HCT116 (cell line): ENCODE data around the gene CRELD2. TPM values are rescaled to one million over a fixed set of nuclear protein-coding genes. Genes with fewer than 3 reads are reported as not detected.

Source experiments
- ATAC-seq: fragments of 200-7000 bp; cut with Tn5 transposase; 2 replicates; pipeline ENCODE4 v1.9.1; 2020; ENCODE audit warnings: mild to moderate bottlenecking, moderate library complexity
- BruUV-seq: library from RNA; stranded (reverse); fragments of 400-500 nt; replicated peaks from 2 replicates; lab custom pipeline; 2021; lab: Mats Ljungman, UMichigan
- CTCF ChIA-PET: fragments of 300-600 bp; sonication (Branson Sonifier 250); formaldehyde crosslinking; loops from one replicate; lab custom pipeline; 2021; ENCODE audit warnings: antibody characterized with exemption; lab: Charles Lee
- POLR2A ChIA-PET: fragments of 300-600, 350-600 bp; sonication (Branson Sonifier 250); formaldehyde crosslinking; loops from one replicate; lab custom pipeline; 2021; ENCODE audit warnings: antibody characterized with exemption; lab: Charles Lee
- RAD21 ChIA-PET, 2 experiments: fragments of 300-600 bp; sonication (Branson Sonifier 250); formaldehyde crosslinking; loops; one replicate each; lab custom pipeline; 2023; ENCODE audit warnings: low total read pairs in 2 of 2; ENCODE audit not compliant: uncharacterized antibody in 2 of 2, unreplicated experiment in 2 of 2, low non-redundant PET in 1 of 2; lab: Charles Lee
- DNase-seq: peaks from one replicate; pipeline ENCODE4 v3.0.0-alpha.2; 2010; ENCODE audit warnings: low read depth, low spot score
- H2AFZ ChIP-seq: fragments of 200-600 bp; shearing (Covaris generic), sonication (generic); 2 replicates; pipeline ENCODE4 v1.6.1; 2017; ENCODE audit warnings: low read depth, mixed run types, mixed read lengths, antibody characterized with exemption, low read length; ENCODE audit not compliant: poor library complexity, severe bottlenecking
- H3K27ac ChIP-seq: 2 replicates; pipeline ENCODE4 v1.5.1; 2012; ENCODE audit warnings: low read depth, low read length
- H3K27me3 ChIP-seq: fragments of 200-600 bp; sonication (generic); 2 replicates; pipeline ENCODE4 v1.6.1; 2016; ENCODE audit warnings: mixed run types, low read length, mixed read lengths; ENCODE audit not compliant: insufficient read depth
- H3K36me3 ChIP-seq, 2 experiments: fragments of 200-500 bp in 1 of 2; fragments of 200-600 bp in 1 of 2; sonication (Bioruptor generic) in 1 of 2; sonication (generic) in 1 of 2; 2 replicates each; pipeline versions ENCODE4 v1.5.1 to v1.6.1; 2014 to 2016; ENCODE audit warnings: low read length in 2 of 2, inconsistent platforms in 1 of 2, mixed read lengths in 1 of 2, mixed run types in 1 of 2; ENCODE audit not compliant: insufficient read depth in 2 of 2, control insufficient read depth in 1 of 2
- H3K4me1 ChIP-seq, 2 experiments: fragments of 200-600 bp in 1 of 2; sonication (generic) in 1 of 2; 2 replicates each; pipeline versions ENCODE4 v1.5.1 to v1.6.1; 2012 to 2017; ENCODE audit warnings: low read length in 2 of 2, inconsistent platforms in 1 of 2, mild to moderate bottlenecking in 1 of 2, mixed read lengths in 1 of 2, mixed run types in 1 of 2, moderate library complexity in 1 of 2; ENCODE audit not compliant: insufficient read depth in 2 of 2, control insufficient read depth in 1 of 2
- H3K4me2 ChIP-seq: fragments of 200-600 bp; sonication (generic); 2 replicates; pipeline ENCODE4 v1.6.1; 2017; ENCODE audit warnings: mixed run types, low read length, mixed read lengths
- H3K4me3 ChIP-seq, 2 experiments: fragments of 200-600 bp in 1 of 2; sonication (generic) in 1 of 2; replicated peaks in 1 of 2; 2 replicates each; pipeline ENCODE4 v1.5.1; 2011 to 2016; ENCODE audit warnings: low read length in 2 of 2, control low read depth in 1 of 2, low read depth in 1 of 2, mild to moderate bottlenecking in 1 of 2, mixed read lengths in 1 of 2, mixed run types in 1 of 2
- H3K79me2 ChIP-seq: fragments of 200-600 bp; sonication (generic); 2 replicates; pipeline ENCODE4 v1.6.1; 2017; ENCODE audit warnings: mild to moderate bottlenecking, mixed run types, low read length, moderate library complexity, mixed read lengths; ENCODE audit not compliant: insufficient read depth
- H3K9ac ChIP-seq: fragments of 200-600 bp; sonication (generic); 2 replicates; pipeline ENCODE4 v1.6.1; 2016; ENCODE audit warnings: low read length, mixed read lengths
- H3K9me2 ChIP-seq: fragments of 200-600 bp; sonication (generic), shearing (Covaris generic); 2 replicates; pipeline ENCODE4 v1.6.1; 2017; ENCODE audit warnings: mixed run types, mild to moderate bottlenecking, moderate library complexity; ENCODE audit not compliant: insufficient read depth
- H3K9me3 ChIP-seq, 2 experiments: fragments of 200-500 bp in 1 of 2; fragments of 200-600 bp in 1 of 2; sonication (Bioruptor generic) in 1 of 2; sonication (generic) in 1 of 2; 2 replicates each; pipeline ENCODE4 v1.6.1; 2014 to 2017; ENCODE audit warnings: low read length in 2 of 2, mixed read lengths in 2 of 2, inconsistent platforms in 1 of 2, low read depth in 1 of 2, mild to moderate bottlenecking in 1 of 2, mixed run types in 1 of 2, moderate library complexity in 1 of 2; ENCODE audit not compliant: control insufficient read depth in 1 of 2, insufficient read depth in 1 of 2
- H4K20me1 ChIP-seq: fragments of 200-600 bp; sonication (generic), shearing (Covaris generic); 2 replicates; pipeline ENCODE4 v1.6.1; 2017; ENCODE audit warnings: mixed run types, mild to moderate bottlenecking, moderate library complexity; ENCODE audit not compliant: insufficient read depth
- CEBPB ChIP-seq: IDR thresholded peaks from 2 replicates; pipeline ENCODE4 v1.6.1; 2012; ENCODE audit warnings: low read depth
- CTCF ChIP-seq, 3 experiments: fragments of 200-600 bp in 1 of 3; sonication (generic) in 1 of 3; IDR thresholded peaks in 2 of 3; conservative IDR thresholded peaks in 1 of 3; 2 replicates each; pipeline ENCODE4 v1.5.1; 2012 to 2017; ENCODE audit warnings: low read depth in 2 of 3, low read length in 2 of 3, antibody characterized with exemption in 1 of 3, borderline replicate concordance in 1 of 3, control low read depth in 1 of 3, mild to moderate bottlenecking in 1 of 3, mixed read lengths in 1 of 3, mixed run types in 1 of 3, moderate library complexity in 1 of 3; ENCODE audit not compliant: insufficient read depth in 1 of 3
- EZH2phosphoT487 ChIP-seq: fragments of 200-600 bp; IDR thresholded peaks from 2 replicates; pipeline ENCODE4 v1.6.1; 2018; ENCODE audit warnings: antibody characterized with exemption, borderline replicate concordance
- JUND ChIP-seq: IDR thresholded peaks from 2 replicates; pipeline ENCODE4 v1.6.1; 2012
- POLR2A ChIP-seq: IDR thresholded peaks from 2 replicates; pipeline ENCODE4 v1.7.0; 2011; ENCODE audit warnings: borderline replicate concordance; ENCODE audit not compliant: insufficient read depth, insufficient read length; ENCODE audit errors: extremely low read depth
- REST ChIP-seq: IDR thresholded peaks from 2 replicates; pipeline ENCODE4 v1.6.1; 2012; ENCODE audit warnings: low read depth
- SIN3A ChIP-seq: IDR thresholded peaks from 2 replicates; pipeline ENCODE4 v1.6.1; 2012; ENCODE audit warnings: low read depth
- SRF ChIP-seq: IDR thresholded peaks from 2 replicates; pipeline ENCODE4 v1.6.1; 2012; ENCODE audit warnings: low read depth
- TCF7L2 ChIP-seq: IDR thresholded peaks from 2 replicates; pipeline ENCODE4 v1.7.0; 2011; ENCODE audit warnings: borderline replicate concordance, inconsistent platforms; ENCODE audit not compliant: insufficient read depth, insufficient read length; ENCODE audit errors: extremely low read depth
- intact Hi-C: fragments of 100-400 bp; cut with micrococcal nuclease; formaldehyde crosslinking; loops from 2 replicates; pipeline ENCODE4 v1.10.0; 2022
- total RNA-seq: library from RNA; stranded (reverse); gene quantifications from one replicate; pipeline ENCODE4 v1.2.1, GENCODE V29; 2021; ENCODE audit not compliant: unreplicated experiment
- TF ChIP-seq, protein P1 (sequence below): IDR thresholded peaks from 2 replicates; pipeline ENCODE4 v1.6.1; 2011; ENCODE audit warnings: mild to moderate bottlenecking, low read length, moderate library complexity; ENCODE audit not compliant: insufficient replicate concordance; ENCODE audit errors: extremely low read depth

Gene CRELD2
- total RNA-seq, 1 experiment from 2014 or later, result 45.8 TPM

DNA sequence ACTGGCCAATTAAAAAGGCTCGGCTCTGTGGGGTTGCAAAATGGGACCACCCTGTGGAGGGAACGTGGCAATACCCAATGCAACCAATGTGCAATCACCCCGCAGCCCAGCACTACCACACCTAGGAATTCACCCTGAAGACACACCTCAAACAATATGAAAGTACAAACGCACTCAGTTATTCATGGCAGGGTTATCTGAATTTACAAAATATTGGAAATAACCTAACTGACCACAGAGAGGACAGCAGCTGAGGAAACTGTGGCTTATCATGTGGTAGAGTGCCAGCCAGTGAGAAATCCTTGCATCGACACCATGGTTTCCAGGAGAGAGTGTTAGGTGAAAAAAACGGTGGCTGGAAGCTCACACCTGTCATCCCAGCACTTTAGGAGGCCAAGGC, 18.9 kb upstream of the CRELD2 start:
- RAD21 ChIA-PET, result no interaction called here
- no peaks in the 10 kb centered on the region for H4K20me1 ChIP-seq
- no peak for DNase-seq
- no peak overlapping the region for H3K9ac ChIP-seq
- no peaks in the 10 kb centered on the region for H3K4me1 ChIP-seq
- no TSS peak for BruUV-seq
- no peaks in the 10 kb centered on the region for H3K79me2 ChIP-seq
- POLR2A ChIA-PET, result no interaction called here
- H3K27ac ChIP-seq, result no peak overlapping the region
- intact Hi-C loops, result no loop called here
- H3K9me3 ChIP-seq, result no peaks in the 10 kb centered on the region
- no peaks in the 10 kb centered on the region for H3K27me3 ChIP-seq
- TF ChIP-seq TCF7L2 (no peak), EZH2phosphoT487 (no peak), SRF (no peak)
- no peak overlapping the region for H3K4me3 ChIP-seq
- CTCF ChIA-PET, result no interaction called here
- no peak overlapping the region for H2AFZ ChIP-seq
- H3K9me2 ChIP-seq, result no peaks in the 10 kb centered on the region
- peaks cover 3 to 14% of the 10 kb centered on the region in 2 experiments; a peak in 3 of 4 replicates for H3K36me3 ChIP-seq
- no peak overlapping the region for H3K4me2 ChIP-seq
- no peak for ATAC-seq

GRCh38 chr22:49900441-49901230, 17.8 kb upstream of the CRELD2 start:
- H3K4me1 ChIP-seq, result no peaks in the 10 kb centered on the region
- peaks cover 3 to 14% of the 10 kb centered on the region in 2 experiments; a peak in 3 of 4 replicates for H3K36me3 ChIP-seq
- ATAC-seq, result no peak
- H3K79me2 ChIP-seq, result no peaks in the 10 kb centered on the region
- no peak overlapping the region for H3K27ac ChIP-seq
- H3K9me2 ChIP-seq, result no peaks in the 10 kb centered on the region
- no TSS peak for BruUV-seq
- no peaks in the 10 kb centered on the region for H3K27me3 ChIP-seq
- CTCF ChIA-PET, result no interaction called here
- RAD21 ChIA-PET, result no interaction called here
- H2AFZ ChIP-seq, result no peak overlapping the region
- DNase-seq, result no peak
- H4K20me1 ChIP-seq, result no peaks in the 10 kb centered on the region
- no peak overlapping the region for H3K4me2 ChIP-seq
- H3K9ac ChIP-seq, result no peak overlapping the region
- H3K9me3 ChIP-seq, result no peaks in the 10 kb centered on the region
- intact Hi-C loops, result no loop called here
- POLR2A ChIA-PET, result no interaction called here
- no peak overlapping the region for H3K4me3 ChIP-seq
- no peak for TF ChIP-seq SIN3A
- no peak for TF ChIP-seq CTCF (IDR thresholded peaks at IDR 0.05 in 2 of 3, conservative IDR thresholded peaks at IDR 0.05 in 1 of 3; ENCODE audit: borderline replicate concordance in 1 of 3, insufficient read depth in 1 of 3, low read depth in 2 of 3, low read length in 2 of 3)
- TF ChIP-seq, protein P1, sequence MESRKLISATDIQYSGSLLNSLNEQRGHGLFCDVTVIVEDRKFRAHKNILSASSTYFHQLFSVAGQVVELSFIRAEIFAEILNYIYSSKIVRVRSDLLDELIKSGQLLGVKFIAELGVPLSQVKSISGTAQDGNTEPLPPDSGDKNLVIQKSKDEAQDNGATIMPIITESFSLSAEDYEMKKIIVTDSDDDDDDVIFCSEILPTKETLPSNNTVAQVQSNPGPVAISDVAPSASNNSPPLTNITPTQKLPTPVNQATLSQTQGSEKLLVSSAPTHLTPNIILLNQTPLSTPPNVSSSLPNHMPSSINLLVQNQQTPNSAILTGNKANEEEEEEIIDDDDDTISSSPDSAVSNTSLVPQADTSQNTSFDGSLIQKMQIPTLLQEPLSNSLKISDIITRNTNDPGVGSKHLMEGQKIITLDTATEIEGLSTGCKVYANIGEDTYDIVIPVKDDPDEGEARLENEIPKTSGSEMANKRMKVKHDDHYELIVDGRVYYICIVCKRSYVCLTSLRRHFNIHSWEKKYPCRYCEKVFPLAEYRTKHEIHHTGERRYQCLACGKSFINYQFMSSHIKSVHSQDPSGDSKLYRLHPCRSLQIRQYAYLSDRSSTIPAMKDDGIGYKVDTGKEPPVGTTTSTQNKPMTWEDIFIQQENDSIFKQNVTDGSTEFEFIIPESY, result no peak
- no peak for TF ChIP-seq CEBPB
- no peak for TF ChIP-seq SRF
- no peak for TF ChIP-seq REST
- TF ChIP-seq POLR2A, result no peak
- TF ChIP-seq EZH2phosphoT487, result no peak
- TF ChIP-seq JUND, result no peak
